Glutamatergic neuron (in vitro differentiated cells): ENCODE measurements around the gene CFAP99. TPM values are rescaled to one million over a fixed set of nuclear protein-coding genes. Genes with fewer than 3 reads are reported as not detected.

Experiments used
- DNase-seq: peaks from one replicate; pipeline ENCODE4 v3.0.0; 2022
- H3K27ac Mint-ChIP-seq: one replicate; pipeline ENCODE4 v1.8.0; 2020; ENCODE audit warnings: mild to moderate bottlenecking, mixed read lengths, inconsistent platforms; ENCODE audit not compliant: unreplicated experiment
- H3K27me3 Mint-ChIP-seq: one replicate; pipeline ENCODE4 v1.8.0; 2020; ENCODE audit warnings: mild to moderate bottlenecking, moderate library complexity, mixed read lengths, inconsistent platforms; ENCODE audit not compliant: unreplicated experiment
- H3K36me3 Mint-ChIP-seq: one replicate; pipeline ENCODE4 v1.8.0; 2020; ENCODE audit warnings: mild to moderate bottlenecking, mixed read lengths, inconsistent platforms; ENCODE audit not compliant: unreplicated experiment
- H3K4me1 Mint-ChIP-seq: one replicate; pipeline ENCODE4 v1.8.0; 2020; ENCODE audit warnings: mild to moderate bottlenecking, low read depth, mixed read lengths, inconsistent platforms; ENCODE audit not compliant: unreplicated experiment
- H3K4me3 Mint-ChIP-seq: one replicate; pipeline ENCODE4 v1.8.0; 2020; ENCODE audit warnings: mild to moderate bottlenecking, mixed read lengths, inconsistent platforms; ENCODE audit not compliant: unreplicated experiment
- H3K9me3 Mint-ChIP-seq: one replicate; pipeline ENCODE4 v1.8.0; 2020; ENCODE audit warnings: mild to moderate bottlenecking, moderate library complexity, mixed read lengths, inconsistent platforms; ENCODE audit not compliant: unreplicated experiment
- total RNA-seq: library from RNA; stranded (reverse); fragmentation: NEBNext Ultra II Directional; extraction: Animal tissue kit (Norgen Biotek cat#: 25700); gene quantifications from one replicate; pipeline ENCODE4 v1.2.1, GENCODE V29; 2021; ENCODE audit not compliant: unreplicated experiment
- TF ChIP-seq, protein P1 (sequence below): fragments of 200-600 bp; sonication (generic); IDR thresholded peaks from one replicate; pipeline ENCODE4 v1.5.0; 2021; ENCODE audit not compliant: partially characterized antibody, unreplicated experiment

The CFAP99 gene
- total RNA-seq, 1 donor from 2014 or later, result not detected

DNA sequence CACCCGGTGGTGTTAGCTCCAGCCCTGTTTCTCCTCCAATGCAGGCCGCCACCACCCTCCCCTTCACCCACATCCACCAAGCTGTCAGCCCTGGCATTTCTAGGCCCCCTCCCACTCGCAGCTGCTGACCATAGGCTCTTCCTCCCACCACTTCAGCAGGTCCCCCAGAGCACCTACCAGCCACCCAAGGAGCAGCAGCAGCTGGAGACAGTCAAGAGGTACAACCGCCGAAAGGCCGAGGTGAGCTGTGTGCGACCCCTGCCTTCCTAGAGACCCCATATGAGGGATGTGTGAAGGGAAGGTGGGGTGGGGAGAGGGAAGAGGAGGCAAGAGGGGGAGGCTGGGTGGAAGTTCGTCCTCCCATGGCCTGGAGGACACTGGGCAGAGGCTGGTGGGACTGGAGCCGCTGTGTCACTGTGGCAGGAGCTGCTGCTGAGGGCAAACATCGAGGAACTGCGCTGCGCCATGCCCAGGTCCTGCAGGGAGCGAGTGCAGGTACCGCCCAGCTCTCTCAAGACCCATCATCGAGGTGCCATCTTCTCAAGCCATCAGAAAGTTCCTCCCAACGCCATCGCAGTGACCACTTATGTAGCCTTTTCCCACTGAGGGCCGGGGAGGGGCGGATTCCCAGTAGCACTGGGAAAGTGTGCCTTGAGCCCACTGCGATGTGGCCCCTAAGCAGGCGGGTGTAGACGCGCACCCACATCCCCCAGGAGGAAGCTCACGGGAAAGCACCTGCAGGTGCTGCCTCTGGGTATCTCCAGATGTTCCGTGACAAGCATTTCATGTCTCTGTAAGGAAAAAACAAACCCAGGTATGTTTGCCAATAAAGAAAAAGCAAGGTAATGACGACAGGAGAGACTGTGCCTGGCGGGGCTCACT lies 31.0 kb downstream of the CFAP99 start:
- no peak overlapping the region for H3K27ac Mint-ChIP-seq
- no peaks in the 10 kb centered on the region for H3K9me3 Mint-ChIP-seq
- H3K27me3 Mint-ChIP-seq, result peaks cover 4% of the 10 kb centered on the region
- no peaks in the 10 kb centered on the region for H3K36me3 Mint-ChIP-seq
- no peaks in the 10 kb centered on the region for H3K4me1 Mint-ChIP-seq
- DNase-seq, result no peak
- no peak overlapping the region for H3K4me3 Mint-ChIP-seq
- TF ChIP-seq, protein P1, sequence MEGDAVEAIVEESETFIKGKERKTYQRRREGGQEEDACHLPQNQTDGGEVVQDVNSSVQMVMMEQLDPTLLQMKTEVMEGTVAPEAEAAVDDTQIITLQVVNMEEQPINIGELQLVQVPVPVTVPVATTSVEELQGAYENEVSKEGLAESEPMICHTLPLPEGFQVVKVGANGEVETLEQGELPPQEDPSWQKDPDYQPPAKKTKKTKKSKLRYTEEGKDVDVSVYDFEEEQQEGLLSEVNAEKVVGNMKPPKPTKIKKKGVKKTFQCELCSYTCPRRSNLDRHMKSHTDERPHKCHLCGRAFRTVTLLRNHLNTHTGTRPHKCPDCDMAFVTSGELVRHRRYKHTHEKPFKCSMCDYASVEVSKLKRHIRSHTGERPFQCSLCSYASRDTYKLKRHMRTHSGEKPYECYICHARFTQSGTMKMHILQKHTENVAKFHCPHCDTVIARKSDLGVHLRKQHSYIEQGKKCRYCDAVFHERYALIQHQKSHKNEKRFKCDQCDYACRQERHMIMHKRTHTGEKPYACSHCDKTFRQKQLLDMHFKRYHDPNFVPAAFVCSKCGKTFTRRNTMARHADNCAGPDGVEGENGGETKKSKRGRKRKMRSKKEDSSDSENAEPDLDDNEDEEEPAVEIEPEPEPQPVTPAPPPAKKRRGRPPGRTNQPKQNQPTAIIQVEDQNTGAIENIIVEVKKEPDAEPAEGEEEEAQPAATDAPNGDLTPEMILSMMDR, result no peak

- TF ChIP-seq, protein P1, result no peak
- Mint-ChIP-seq H3K4me1 (no peaks in the 10 kb centered on the region), H3K9me3 (no peaks in the 10 kb centered on the region), H3K27ac (no peak overlapping the region), H3K36me3 (no peaks in the 10 kb centered on the region), H3K4me3 (no peak overlapping the region), H3K27me3 (peaks cover 4% of the 10 kb centered on the region)
- DNase-seq, result no peak
Observed at GRCh38 chr4:2450394-2451035, 31.8 kb downstream of the CFAP99 start.

DNA sequence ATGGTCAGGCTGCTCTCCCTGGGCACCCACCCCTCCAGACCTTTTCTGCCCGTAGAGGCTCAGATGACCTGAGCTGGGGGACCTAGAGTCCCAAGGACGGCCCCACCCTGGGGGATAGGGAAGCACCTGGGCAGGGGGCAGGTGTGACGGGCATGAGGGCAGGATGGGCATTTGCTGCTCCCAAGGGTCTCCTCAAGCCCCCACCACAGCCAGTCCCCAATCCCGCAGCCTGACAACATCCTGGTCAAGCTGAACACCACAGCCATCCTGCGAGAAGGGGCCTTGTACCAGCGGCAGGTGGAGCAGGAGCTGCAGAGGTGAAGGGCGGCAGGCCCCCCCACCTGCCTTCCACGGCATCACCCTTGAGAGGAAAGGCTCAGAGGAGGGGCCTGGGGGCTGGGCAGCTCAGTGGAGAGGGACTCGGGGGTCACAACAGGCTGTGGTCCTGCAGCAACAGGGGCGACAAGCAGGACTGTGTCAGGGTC lies 32.3 kb downstream of the CFAP99 start:
- no peaks in the 10 kb centered on the region for H3K36me3 Mint-ChIP-seq
- no peaks in the 10 kb centered on the region for H3K4me1 Mint-ChIP-seq
- no peak overlapping the region for H3K4me3 Mint-ChIP-seq

DNA sequence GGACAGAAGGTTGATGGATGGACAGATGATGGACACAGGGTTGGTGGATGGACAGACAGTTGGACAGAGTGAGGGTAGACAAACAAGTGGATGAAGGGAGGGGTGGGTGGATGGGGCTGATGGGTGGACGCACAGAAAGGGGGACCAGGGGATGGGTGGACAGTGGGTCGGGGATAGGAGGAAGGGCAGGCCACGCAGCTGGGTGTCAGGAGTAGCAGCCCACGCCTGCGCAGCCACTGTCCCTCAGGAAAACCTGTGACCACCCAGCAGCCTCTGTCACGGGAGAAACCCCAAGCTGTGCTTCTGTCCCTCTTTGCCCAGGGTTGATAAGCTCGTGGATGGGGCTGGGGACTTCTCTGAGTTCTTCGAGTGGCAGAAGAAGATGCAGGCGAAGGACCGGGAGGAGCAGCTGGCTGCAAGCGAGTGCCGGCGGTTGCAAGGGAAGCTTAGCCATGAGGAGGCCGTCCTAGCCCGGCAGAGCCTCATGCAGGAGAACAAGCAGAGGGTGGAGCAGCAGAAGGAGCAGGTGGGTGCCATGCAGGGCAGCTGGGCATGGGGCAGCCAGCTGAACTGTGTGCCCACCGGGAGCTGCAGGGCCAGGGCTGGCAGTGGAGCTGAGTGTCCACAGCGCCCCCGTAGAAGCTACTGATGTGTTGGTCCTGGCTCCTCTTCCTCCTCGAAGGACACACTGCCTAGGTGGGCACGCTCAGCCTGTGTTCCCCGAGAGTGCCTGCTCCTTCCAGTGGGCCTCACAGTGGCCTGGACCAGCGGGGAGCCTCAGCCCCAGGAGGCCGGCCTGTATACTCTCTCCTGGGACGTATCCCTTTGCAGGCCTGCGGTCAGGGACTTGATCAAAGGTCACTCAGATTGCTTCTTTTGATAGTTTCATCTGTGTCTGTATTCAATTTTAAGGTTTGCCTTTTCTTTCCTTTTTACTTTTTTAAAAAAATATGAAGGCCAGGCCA lies 33.3 kb downstream of the CFAP99 start:
- peaks cover 4% of the 10 kb centered on the region for H3K27me3 Mint-ChIP-seq
- no peak overlapping the region for H3K4me3 Mint-ChIP-seq
- H3K4me1 Mint-ChIP-seq, result no peaks in the 10 kb centered on the region
- TF ChIP-seq, protein P1, result no peak
- DNase-seq, result no peak
- H3K36me3 Mint-ChIP-seq, result no peaks in the 10 kb centered on the region
- H3K27ac Mint-ChIP-seq, result peak overlapping the region; percentile 43
- no peaks in the 10 kb centered on the region for H3K9me3 Mint-ChIP-seq

More for the DNA sequence above, 32.3 kb downstream of the CFAP99 start:
- TF ChIP-seq, protein P1, result no peak
- peaks cover 4% of the 10 kb centered on the region for H3K27me3 Mint-ChIP-seq
- H3K9me3 Mint-ChIP-seq, result no peaks in the 10 kb centered on the region
- H3K27ac Mint-ChIP-seq, result no peak overlapping the region
- DNase-seq, result no peak
